Measurements from ENCODE around the gene CDKN2B-AS1.

The CDKN2B-AS1 gene

GRCh38 chr9:22008717-22009505 is 14.3 kb downstream of the CDKN2B-AS1 start, which contains the start of gene CDKN2B:
CDKN2B (minus strand) TSS chr9:22009305; CDS start chr9:22008953, 352 bp downstream.
- H3K27ac ChIP-seq, result peak within 1 kb of the TSS; percentile 86
- TF ChIP-seq CTCF (IDR thresholded peaks at IDR 0.05) (peak; percentile 99), ZFX (IDR thresholded peaks at IDR 0.05; ENCODE audit: borderline replicate concordance) (no peak)

- H3K27ac ChIP-seq, result peak overlapping the region; percentile 86
Observed at GRCh38 chr9:22009506-22009867, 14.9 kb downstream of the CDKN2B-AS1 start.

GRCh38 chr9:22010866-22011625 is 16.5 kb downstream of the CDKN2B-AS1 start:
- no peak for TF ChIP-seq ZFX (IDR thresholded peaks at IDR 0.05; ENCODE audit: borderline replicate concordance)
- TF ChIP-seq CTCF (IDR thresholded peaks at IDR 0.05), result no peak
- H3K27ac ChIP-seq, result no peak overlapping the region

More at GRCh38 chr9:22009506-22009867, 14.9 kb downstream of the CDKN2B-AS1 start:
- TF ChIP-seq ZFX (IDR thresholded peaks at IDR 0.05; ENCODE audit: borderline replicate concordance), result no peak
- no peak for TF ChIP-seq CTCF (IDR thresholded peaks at IDR 0.05)

GRCh38 chr9:22022396-22022795 is 27.8 kb downstream of the CDKN2B-AS1 start:
- no peak overlapping the region for H3K27ac ChIP-seq
- TF ChIP-seq ZFX (IDR thresholded peaks at IDR 0.05; ENCODE audit: borderline replicate concordance) (no peak), CTCF (IDR thresholded peaks at IDR 0.05) (no peak)

GRCh38 chr9:22026696-22027095 is 32.1 kb downstream of the CDKN2B-AS1 start:
- no peak overlapping the region for H3K27ac ChIP-seq
- TF ChIP-seq ZFX (IDR thresholded peaks at IDR 0.05; ENCODE audit: borderline replicate concordance), result no peak

- no peak overlapping the region for H3K27ac ChIP-seq
- no peak for TF ChIP-seq CTCF (IDR thresholded peaks at IDR 0.05)
- TF ChIP-seq ZFX (IDR thresholded peaks at IDR 0.05; ENCODE audit: borderline replicate concordance), result no peak
Observed at GRCh38 chr9:22028394-22028793, 33.8 kb downstream of the CDKN2B-AS1 start.

GRCh38 chr9:22029231-22029630 is 34.6 kb downstream of the CDKN2B-AS1 start:
- no peak overlapping the region for H3K27ac ChIP-seq
- TF ChIP-seq CTCF (IDR thresholded peaks at IDR 0.05), result no peak
- TF ChIP-seq ZFX (IDR thresholded peaks at IDR 0.05; ENCODE audit: borderline replicate concordance), result no peak
